NB4 (cell line): ENCODE results near the gene LSG1.

Source experiments
- CTCF ChIP-seq: IDR thresholded peaks from one replicate; pipeline ENCODE4 v1.5.1; 2012; ENCODE audit warnings: low read depth, low read length
- POLR2A ChIP-seq: IDR thresholded peaks from 2 replicates; pipeline ENCODE4 v1.6.1; 2011; ENCODE audit warnings: mild to moderate bottlenecking; ENCODE audit not compliant: insufficient read length; ENCODE audit errors: extremely low read depth

GRCh38 chr3:194657439-194657838, 14.6 kb downstream of the LSG1 start:
- TF ChIP-seq CTCF (no peak), POLR2A (no peak)
